ENCODE data around the gene USP48.

The USP48 gene

GRCh38 chr1:21649315-21649714 lies 133.6 kb downstream of the USP48 start:
- Histone ChIP-seq H3K36me3 (ENCODE audit: control insufficient read depth, insufficient read depth, low read length) (no peaks in the 10 kb centered on the region), H3K9ac (ENCODE audit: low read length) (no peak overlapping the region), H3K4me1 (ENCODE audit: control insufficient read depth, insufficient read depth, low read length) (peaks cover 10% of the 10 kb centered on the region), H3K27me3 (ENCODE audit: control insufficient read depth, insufficient read depth, low read length) (peaks cover 3% of the 10 kb centered on the region), H3K4me3 (ENCODE audit: low read length) (no peak overlapping the region), H3K9me3 (ENCODE audit: control insufficient read depth, low read length) (no peaks in the 10 kb centered on the region)

- H3K36me3 ChIP-seq (ENCODE audit: control insufficient read depth, insufficient read depth, low read length), result no peaks in the 10 kb centered on the region
- peaks cover 10% of the 10 kb centered on the region for H3K4me1 ChIP-seq (ENCODE audit: control insufficient read depth, insufficient read depth, low read length)
- H3K27me3 ChIP-seq (ENCODE audit: control insufficient read depth, insufficient read depth, low read length), result peaks cover 3% of the 10 kb centered on the region
- H3K9me3 ChIP-seq (ENCODE audit: control insufficient read depth, low read length), result no peaks in the 10 kb centered on the region
- no peak overlapping the region for H3K9ac ChIP-seq (ENCODE audit: low read length)
- H3K4me3 ChIP-seq (ENCODE audit: low read length), result no peak overlapping the region
These were observed 134.2 kb downstream of the USP48 start for GRCh38 chr1:21648791-21649190.

GRCh38 chr1:21648352-21648730 lies 134.6 kb downstream of the USP48 start:
- Histone ChIP-seq H3K27me3 (ENCODE audit: control insufficient read depth, insufficient read depth, low read length) (peaks cover 3% of the 10 kb centered on the region), H3K4me3 (ENCODE audit: low read length) (no peak overlapping the region), H3K9me3 (ENCODE audit: control insufficient read depth, low read length) (no peaks in the 10 kb centered on the region), H3K4me1 (ENCODE audit: control insufficient read depth, insufficient read depth, low read length) (peaks cover 9% of the 10 kb centered on the region), H3K36me3 (ENCODE audit: control insufficient read depth, insufficient read depth, low read length) (no peaks in the 10 kb centered on the region), H3K9ac (ENCODE audit: low read length) (no peak overlapping the region)

GRCh38 chr1:21647431-21648351 lies 135.3 kb downstream of the USP48 start:
- Histone ChIP-seq H3K27me3 (ENCODE audit: control insufficient read depth, insufficient read depth, low read length) (peaks cover 4% of the 10 kb centered on the region), H3K4me1 (ENCODE audit: control insufficient read depth, insufficient read depth, low read length) (peaks cover 2% of the 10 kb centered on the region), H3K9me3 (ENCODE audit: control insufficient read depth, low read length) (no peaks in the 10 kb centered on the region), H3K9ac (ENCODE audit: low read length) (no peak overlapping the region), H3K36me3 (ENCODE audit: control insufficient read depth, insufficient read depth, low read length) (no peaks in the 10 kb centered on the region), H3K4me3 (ENCODE audit: low read length) (no peak overlapping the region)

- H3K4me1 ChIP-seq (ENCODE audit: control insufficient read depth, insufficient read depth, low read length), result no peaks in the 10 kb centered on the region
- H3K4me3 ChIP-seq (ENCODE audit: low read length), result no peak overlapping the region
- no peaks in the 10 kb centered on the region for H3K36me3 ChIP-seq (ENCODE audit: control insufficient read depth, insufficient read depth, low read length)
- H3K27me3 ChIP-seq (ENCODE audit: control insufficient read depth, insufficient read depth, low read length), result peaks cover 2% of the 10 kb centered on the region
- H3K9me3 ChIP-seq (ENCODE audit: control insufficient read depth, low read length), result no peaks in the 10 kb centered on the region
- H3K9ac ChIP-seq (ENCODE audit: low read length), result no peak overlapping the region
These were observed 137.4 kb downstream of the USP48 start for GRCh38 chr1:21645550-21645949.

GRCh38 chr1:21644906-21645305 lies 138.0 kb downstream of the USP48 start:
- Histone ChIP-seq H3K9me3 (ENCODE audit: control insufficient read depth, low read length) (no peaks in the 10 kb centered on the region), H3K4me3 (ENCODE audit: low read length) (no peak overlapping the region), H3K36me3 (ENCODE audit: control insufficient read depth, insufficient read depth, low read length) (no peaks in the 10 kb centered on the region), H3K9ac (ENCODE audit: low read length) (no peak overlapping the region), H3K27me3 (ENCODE audit: control insufficient read depth, insufficient read depth, low read length) (peaks cover 2% of the 10 kb centered on the region), H3K4me1 (ENCODE audit: control insufficient read depth, insufficient read depth, low read length) (no peaks in the 10 kb centered on the region)

GRCh38 chr1:21644348-21644747 lies 138.6 kb downstream of the USP48 start:
- no peaks in the 10 kb centered on the region for H3K36me3 ChIP-seq (ENCODE audit: control insufficient read depth, insufficient read depth, low read length)
- H3K9ac ChIP-seq (ENCODE audit: low read length), result no peak overlapping the region
- H3K9me3 ChIP-seq (ENCODE audit: control insufficient read depth, low read length), result no peaks in the 10 kb centered on the region
- H3K4me3 ChIP-seq (ENCODE audit: low read length), result no peak overlapping the region
- H3K4me1 ChIP-seq (ENCODE audit: control insufficient read depth, insufficient read depth, low read length), result peaks cover 4% of the 10 kb centered on the region
- H3K27me3 ChIP-seq (ENCODE audit: control insufficient read depth, insufficient read depth, low read length), result peaks cover 2% of the 10 kb centered on the region

GRCh38 chr1:21643624-21644023 lies 139.3 kb downstream of the USP48 start:
- H3K4me3 ChIP-seq (ENCODE audit: low read length), result no peak overlapping the region
- peaks cover 2% of the 10 kb centered on the region for H3K27me3 ChIP-seq (ENCODE audit: control insufficient read depth, insufficient read depth, low read length)
- H3K9ac ChIP-seq (ENCODE audit: low read length), result no peak overlapping the region
- no peaks in the 10 kb centered on the region for H3K36me3 ChIP-seq (ENCODE audit: control insufficient read depth, insufficient read depth, low read length)
- no peaks in the 10 kb centered on the region for H3K9me3 ChIP-seq (ENCODE audit: control insufficient read depth, low read length)
- peaks cover 11% of the 10 kb centered on the region for H3K4me1 ChIP-seq (ENCODE audit: control insufficient read depth, insufficient read depth, low read length)

- peaks cover 2% of the 10 kb centered on the region for H3K27me3 ChIP-seq (ENCODE audit: control insufficient read depth, insufficient read depth, low read length)
- H3K9me3 ChIP-seq (ENCODE audit: control insufficient read depth, low read length), result no peaks in the 10 kb centered on the region
- no peak overlapping the region for H3K4me3 ChIP-seq (ENCODE audit: low read length)
- no peaks in the 10 kb centered on the region for H3K36me3 ChIP-seq (ENCODE audit: control insufficient read depth, insufficient read depth, low read length)
- H3K4me1 ChIP-seq (ENCODE audit: control insufficient read depth, insufficient read depth, low read length), result peaks cover 11% of the 10 kb centered on the region
- H3K9ac ChIP-seq (ENCODE audit: low read length), result no peak overlapping the region
These were observed 140.8 kb downstream of the USP48 start for GRCh38 chr1:21641967-21642739.

GRCh38 chr1:21641537-21641936 lies 141.4 kb downstream of the USP48 start:
- Histone ChIP-seq H3K9ac (ENCODE audit: low read length) (no peak overlapping the region), H3K9me3 (ENCODE audit: control insufficient read depth, low read length) (no peaks in the 10 kb centered on the region), H3K4me1 (ENCODE audit: control insufficient read depth, insufficient read depth, low read length) (peaks cover 11% of the 10 kb centered on the region), H3K4me3 (ENCODE audit: low read length) (no peak overlapping the region), H3K27me3 (ENCODE audit: control insufficient read depth, insufficient read depth, low read length) (peaks cover 2% of the 10 kb centered on the region), H3K36me3 (ENCODE audit: control insufficient read depth, insufficient read depth, low read length) (no peaks in the 10 kb centered on the region)

- Histone ChIP-seq H3K4me1 (ENCODE audit: control insufficient read depth, insufficient read depth, low read length) (peaks cover 11% of the 10 kb centered on the region), H3K9ac (ENCODE audit: low read length) (no peak overlapping the region), H3K4me3 (ENCODE audit: low read length) (no peak overlapping the region), H3K9me3 (ENCODE audit: control insufficient read depth, low read length) (no peaks in the 10 kb centered on the region), H3K27me3 (ENCODE audit: control insufficient read depth, insufficient read depth, low read length) (peaks cover 2% of the 10 kb centered on the region), H3K36me3 (ENCODE audit: control insufficient read depth, insufficient read depth, low read length) (no peaks in the 10 kb centered on the region)
These were observed 141.9 kb downstream of the USP48 start for GRCh38 chr1:21641076-21641475.

GRCh38 chr1:21640653-21641052 lies 142.3 kb downstream of the USP48 start:
- no peaks in the 10 kb centered on the region for H3K36me3 ChIP-seq (ENCODE audit: control insufficient read depth, insufficient read depth, low read length)
- H3K9ac ChIP-seq (ENCODE audit: low read length), result no peak overlapping the region
- H3K9me3 ChIP-seq (ENCODE audit: control insufficient read depth, low read length), result no peaks in the 10 kb centered on the region
- peaks cover 12% of the 10 kb centered on the region for H3K4me1 ChIP-seq (ENCODE audit: control insufficient read depth, insufficient read depth, low read length)
- peaks cover 2% of the 10 kb centered on the region for H3K27me3 ChIP-seq (ENCODE audit: control insufficient read depth, insufficient read depth, low read length)
- H3K4me3 ChIP-seq (ENCODE audit: low read length), result no peak overlapping the region
